Keratinocyte (primary cell): ENCODE data around the gene PTPRU. TPM values are rescaled to one million over a fixed set of nuclear protein-coding genes. Genes with fewer than 3 reads are reported as not detected.

Experiments
- DNase-seq: peaks from one replicate; pipeline ENCODE4 v3.0.0-alpha.2; 2011; ENCODE audit warnings: low read depth, missing footprints, low spot score
- FAIRE-seq: peaks from 2 replicates; lab custom pipeline; 2011; peaks lifted over from hg19 to GRCh38; lab: Jason Lieb, UNC
- H2AFZ ChIP-seq: 2 replicates; pipeline ENCODE4 v1.6.0; 2012; ENCODE audit warnings: low read length, control low read depth, inconsistent platforms; ENCODE audit not compliant: control insufficient read depth
- H3K27ac ChIP-seq: 2 replicates; pipeline ENCODE4 v1.5.1; 2011; ENCODE audit warnings: low read length; ENCODE audit not compliant: control insufficient read depth, insufficient read depth
- H3K27me3 ChIP-seq: 3 replicates; pipeline ENCODE4 v1.6.0; 2011; ENCODE audit warnings: low read length; ENCODE audit not compliant: control insufficient read depth, insufficient read depth; ENCODE audit errors: extremely low read depth
- H3K36me3 ChIP-seq, 2 experiments: 2 replicates in 1 of 2; 3 replicates in 1 of 2; pipeline ENCODE4 v1.5.1; 2011; ENCODE audit warnings: low read length in 2 of 2, mild to moderate bottlenecking in 1 of 2; ENCODE audit not compliant: control insufficient read depth in 2 of 2, insufficient read depth in 2 of 2; ENCODE audit errors: extremely low read depth in 1 of 2
- H3K4me1 ChIP-seq: 3 replicates; pipeline ENCODE4 v1.5.1; 2011; ENCODE audit warnings: low read length; ENCODE audit not compliant: control insufficient read depth, insufficient read depth; ENCODE audit errors: extremely low read depth
- H3K4me2 ChIP-seq: 3 replicates; pipeline ENCODE4 v1.6.0; 2011; ENCODE audit warnings: low read depth, low read length; ENCODE audit not compliant: control insufficient read depth, insufficient read depth; ENCODE audit errors: extremely low read depth
- H3K4me3 ChIP-seq, 3 experiments: fragments of 200-600 bp in 1 of 3; sonication (generic) in 1 of 3; 2 replicates in 2 of 3; 3 replicates in 1 of 3; pipeline ENCODE4 v1.5.1; 2011 to 2016; ENCODE audit warnings: low read length in 3 of 3, mild to moderate bottlenecking in 3 of 3, control low read depth in 2 of 3, inconsistent platforms in 1 of 3, low read depth in 1 of 3, mixed read lengths in 1 of 3, mixed run types in 1 of 3, moderate library complexity in 1 of 3; ENCODE audit not compliant: control insufficient read depth in 2 of 3, insufficient read depth in 2 of 3; ENCODE audit errors: extremely low read depth in 1 of 3
- H3K79me2 ChIP-seq: 2 replicates; pipeline ENCODE4 v1.6.0; 2012; ENCODE audit warnings: low read length; ENCODE audit not compliant: control insufficient read depth, insufficient read depth
- H3K9ac ChIP-seq: 3 replicates; pipeline ENCODE4 v1.6.0; 2011; ENCODE audit warnings: low read length; ENCODE audit not compliant: control insufficient read depth, insufficient read depth; ENCODE audit errors: extremely low read depth
- H3K9me1 ChIP-seq: 3 replicates; pipeline ENCODE4 v1.6.0; 2011; ENCODE audit warnings: low read length; ENCODE audit not compliant: control insufficient read depth, insufficient read depth; ENCODE audit errors: extremely low read depth
- H3K9me3 ChIP-seq: 2 replicates; pipeline ENCODE4 v1.5.1; 2012; ENCODE audit warnings: low read depth, low read length; ENCODE audit not compliant: control insufficient read depth
- H4K20me1 ChIP-seq: 3 replicates; pipeline ENCODE4 v1.6.0; 2011; ENCODE audit warnings: low read length; ENCODE audit not compliant: control insufficient read depth, insufficient read depth; ENCODE audit errors: extremely low read depth
- CTCF ChIP-seq, 3 experiments: IDR thresholded peaks in 1 of 3; conservative IDR thresholded peaks in 1 of 3; optimal IDR thresholded peaks in 1 of 3; 2 replicates in 2 of 3; 3 replicates in 1 of 3; pipeline versions ENCODE3 to v1.5.1; 2011; ENCODE audit warnings: low read length in 3 of 3, mild to moderate bottlenecking in 3 of 3, moderate library complexity in 2 of 3, control low read depth in 1 of 3, inconsistent platforms in 1 of 3; ENCODE audit not compliant: insufficient read depth in 2 of 3; ENCODE audit errors: extremely low read depth in 1 of 3
- EZH2 ChIP-seq: IDR thresholded peaks from one replicate; pipeline ENCODE4 v1.6.1; 2012; ENCODE audit warnings: inconsistent platforms, mild to moderate bottlenecking, low read length, moderate library complexity
- dilution Hi-C: fragments of 300-500 bp; cut with MboI; formaldehyde crosslinking; loops from one replicate; pipeline ENCODE4 v1.7.0; 2020; ENCODE audit warnings: low sequenced_read_pairs; ENCODE audit not compliant: extremely low pct_ligation_motif_present
- polyA plus RNA-seq, 5 experiments: library from polyadenylated mRNA; depleted of rRNA in 3 of 5; stranded (reverse) in 3 of 5; stranded (forward) in 1 of 5; unstranded in 1 of 5; fragments of >200 nt; gene quantifications; 1 replicate in 1 of 5; 2 replicates in 3 of 5; 3 replicates in 1 of 5; pipeline versions ENCODE4 v1.2.1 to v1.2.3, GENCODE V29; 2011 to 2012; ENCODE audit warnings: missing spikeins in 2 of 5, low read depth in 1 of 5, low replicate concordance in 1 of 5

Gene PTPRU
- polyA plus RNA-seq, 1 donor (not counting 4 experiments of a cell fraction or from before 2014, with no cell fraction given), result 4.3 TPM

DNA sequence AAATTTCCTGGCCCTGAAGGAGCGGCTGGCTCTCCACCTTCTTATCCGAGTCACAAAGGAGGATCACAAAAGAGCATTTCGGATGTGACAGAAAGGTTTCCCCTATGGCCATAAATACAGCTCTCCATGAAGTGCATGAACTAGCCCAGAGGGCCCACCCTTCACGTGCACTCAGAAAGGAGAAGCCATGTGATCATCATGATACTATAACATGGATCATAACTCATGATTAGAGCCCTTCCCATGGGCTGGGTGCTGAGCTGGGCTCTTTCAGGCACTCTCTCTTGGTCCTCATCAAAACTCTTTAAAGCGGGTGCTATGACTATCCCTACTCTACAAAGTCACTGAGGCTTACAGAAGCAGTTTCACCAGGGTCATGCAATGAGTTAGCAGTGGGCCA lies 135.0 kb downstream of the PTPRU start:
- FAIRE-seq, result no peak
- H3K27me3 ChIP-seq, result peaks cover 3% of the 10 kb centered on the region
- TF ChIP-seq EZH2 (no peak), CTCF (optimal IDR thresholded peaks at IDR 0.05 in 1 of 3, IDR thresholded peaks at IDR 0.05 in 1 of 3, conservative IDR thresholded peaks at IDR 0.05 in 1 of 3; ENCODE audit: extremely low read depth in 1 of 3, insufficient read depth in 2 of 3, low read length in 3 of 3) (no peak)

GRCh38 chr1:29372108-29372507 lies 135.8 kb downstream of the PTPRU start:
- Histone ChIP-seq H3K36me3 (no peaks in the 10 kb centered on the region), H2AFZ (no peak overlapping the region), H3K4me1 (no peaks in the 10 kb centered on the region), H3K9me1 (no peaks in the 10 kb centered on the region), H4K20me1 (no peaks in the 10 kb centered on the region), H3K4me2 (no peak overlapping the region), H3K27ac (no peak overlapping the region), H3K9ac (no peak overlapping the region), H3K9me3 (peaks cover 3% of the 10 kb centered on the region), H3K27me3 (peaks cover 3% of the 10 kb centered on the region), H3K4me3 (no peak overlapping the region), H3K79me2 (no peaks in the 10 kb centered on the region)
- TF ChIP-seq CTCF (optimal IDR thresholded peaks at IDR 0.05 in 1 of 3, IDR thresholded peaks at IDR 0.05 in 1 of 3, conservative IDR thresholded peaks at IDR 0.05 in 1 of 3; ENCODE audit: extremely low read depth in 1 of 3, insufficient read depth in 2 of 3, low read length in 3 of 3) (no peak), EZH2 (no peak)
- FAIRE-seq (no peak), DNase-seq (no peak)
- dilution Hi-C loops, result loop anchor here (25.0 kb wide), 1 partner anchor 135 kb away; the partner anchor contains the start of genes MECR and PTPRU

More for the DNA sequence above, 135.0 kb downstream of the PTPRU start:
- H3K9me3 ChIP-seq, result peaks cover 3% of the 10 kb centered on the region
- H3K4me1 ChIP-seq, result no peaks in the 10 kb centered on the region
- no peaks in the 10 kb centered on the region for H4K20me1 ChIP-seq
- H3K36me3 ChIP-seq, result no peaks in the 10 kb centered on the region
- no peak overlapping the region for H3K9ac ChIP-seq
- DNase-seq, result no peak
- H3K4me3 ChIP-seq, result no peak overlapping the region
- no peaks in the 10 kb centered on the region for H3K9me1 ChIP-seq
- H3K27ac ChIP-seq, result no peak overlapping the region
- dilution Hi-C loops, result loop anchor here (25.0 kb wide), 1 partner anchor 134 kb away; the partner anchor contains the start of genes MECR and PTPRU
- no peaks in the 10 kb centered on the region for H3K79me2 ChIP-seq
- no peak overlapping the region for H2AFZ ChIP-seq
- no peak overlapping the region for H3K4me2 ChIP-seq

Other genes with a start within 250 kb of the PTPRU start
- gene TMEM200B, start 112.6 kb upstream of the PTPRU start, polyA plus RNA-seq, result 0.18 to 0.82 TPM (median 0.59 TPM) in 3 replicates
- gene SRSF4, start 54.6 kb upstream of the PTPRU start, polyA plus RNA-seq, result 26.8 to 63.2 TPM (median 51.0 TPM) in 3 replicates
- 20.7 to 29.9 TPM (median 23.0 TPM) in 3 replicates for gene MECR, start 5.6 kb upstream of the PTPRU start, polyA plus RNA-seq